HG03175 (cell line): ENCODE data around the gene RDH12.

Source experiments
- ATAC-seq: cut with Tn5 transposase; IDR thresholded peaks from one replicate; pipeline ENCODE4 v1.9.1; 2021; ENCODE audit warnings: mild to moderate bottlenecking, moderate library complexity; ENCODE audit not compliant: unreplicated experiment

RDH12 gene

DNA sequence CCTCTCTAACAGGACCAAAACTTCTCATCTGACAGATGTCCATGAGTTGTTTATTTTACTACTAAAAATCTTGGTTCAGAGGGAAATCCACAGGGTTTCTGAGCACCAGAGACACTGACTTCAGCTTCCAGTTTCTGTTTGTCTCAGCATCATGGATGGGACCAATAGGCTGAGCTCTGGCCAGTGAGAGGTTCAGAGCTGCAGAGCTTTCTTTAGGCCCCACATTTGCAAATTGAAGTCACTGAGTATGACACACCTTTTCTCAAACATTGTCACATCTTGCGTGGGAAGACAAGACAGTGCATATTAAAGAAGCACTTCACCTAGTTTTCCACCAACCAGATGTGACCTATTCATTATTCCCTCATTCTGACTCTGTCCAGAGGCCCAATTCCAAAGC, 45.2 kb downstream of the RDH12 start:
- ATAC-seq: no peak

DNA sequence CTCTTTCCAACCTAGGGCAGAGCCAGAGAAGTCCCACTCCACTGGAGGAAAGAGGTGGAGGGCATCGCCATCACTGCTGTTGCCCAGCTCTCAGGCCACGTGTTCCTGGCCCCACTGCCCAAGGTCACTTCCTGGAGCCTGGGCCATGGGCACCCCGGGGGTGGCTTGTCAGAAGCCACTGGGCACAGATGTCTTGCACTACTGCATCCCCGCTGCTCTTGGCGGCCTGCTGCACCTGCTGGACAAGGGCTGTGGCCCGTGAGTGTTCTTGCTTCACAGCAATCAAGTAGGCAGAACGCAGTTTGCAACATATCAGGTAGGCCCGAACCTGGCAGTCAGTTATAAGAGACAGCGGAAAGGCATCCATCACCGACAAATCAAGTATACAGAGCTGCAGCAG, 46.6 kb downstream of the RDH12 start:
- ATAC-seq: no peak

DNA sequence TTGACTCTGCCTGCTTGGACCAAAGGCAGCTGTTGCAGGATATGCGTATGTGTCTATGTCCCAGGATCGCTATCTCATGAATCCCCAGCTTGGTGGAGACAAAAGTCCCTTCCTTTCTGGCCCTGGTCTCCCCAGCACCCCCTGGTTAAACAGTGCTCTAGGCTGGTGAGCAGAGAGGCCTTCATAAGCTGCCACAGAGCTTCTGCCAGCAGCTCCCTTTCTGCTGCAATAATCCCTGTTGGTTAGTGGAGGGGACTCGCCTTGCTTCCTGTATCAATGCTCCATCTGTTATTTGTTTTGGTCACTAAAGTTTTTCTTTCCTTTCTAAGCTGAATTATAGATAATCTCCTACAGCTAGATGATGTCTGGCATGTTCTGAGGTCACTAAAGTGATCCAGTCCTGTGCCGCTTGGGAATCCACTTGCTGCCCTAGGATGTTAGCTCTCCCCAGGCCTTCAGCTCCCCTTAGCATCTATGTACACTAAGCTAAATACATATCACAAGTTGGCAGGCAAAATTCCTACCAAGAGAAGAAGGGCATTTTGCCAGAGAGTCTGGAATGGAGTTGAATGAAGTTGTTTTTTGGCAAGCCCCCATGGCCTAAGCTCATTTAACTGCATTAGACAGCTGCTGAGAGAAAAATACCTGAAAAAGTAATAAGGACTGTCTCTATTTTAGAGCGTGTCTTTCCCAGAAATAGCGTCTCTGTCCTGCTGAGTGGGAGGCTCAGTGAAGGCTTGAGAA, 47.8 kb downstream of the RDH12 start:
- ATAC-seq: no peak

DNA sequence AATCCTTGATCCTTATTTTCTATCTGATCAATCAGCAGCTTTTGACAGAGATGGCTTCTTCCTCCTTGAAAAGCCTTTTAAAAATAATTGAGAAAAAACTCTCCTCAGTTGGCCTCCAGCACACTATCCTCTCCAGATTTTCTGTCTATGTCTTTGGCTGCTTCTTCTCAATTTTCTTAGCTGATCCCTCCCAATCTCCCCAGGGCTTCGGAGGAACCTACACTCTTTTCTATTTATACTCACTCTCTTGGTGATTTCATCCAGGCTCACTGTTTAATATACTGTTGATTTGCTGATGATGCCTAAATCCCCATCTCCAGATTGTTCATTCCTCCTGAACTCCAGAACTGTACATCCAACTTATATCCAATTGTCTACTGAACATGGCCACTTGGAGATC, 54.8 kb downstream of the RDH12 start:
- ATAC-seq: no peak

DNA sequence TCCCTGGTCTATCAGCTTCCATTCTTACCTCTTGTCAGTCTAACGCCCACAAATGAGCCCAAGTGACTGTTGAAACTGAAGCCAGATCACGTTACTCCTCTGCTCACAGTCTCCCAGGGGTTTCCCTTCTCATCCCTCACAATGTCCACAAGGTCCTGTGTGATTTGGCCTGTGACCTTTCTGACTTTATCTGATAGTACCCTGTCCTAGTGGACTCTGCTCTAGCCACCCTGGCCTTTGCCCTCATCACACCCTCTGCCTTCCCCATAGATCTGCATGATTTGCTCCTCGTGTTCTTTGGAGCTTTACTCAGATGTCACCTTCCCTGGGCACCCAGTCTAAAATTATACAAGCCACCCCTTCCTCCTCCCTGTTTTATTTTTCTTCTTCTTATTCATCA, 55.5 kb downstream of the RDH12 start:
- no peak for ATAC-seq

DNA sequence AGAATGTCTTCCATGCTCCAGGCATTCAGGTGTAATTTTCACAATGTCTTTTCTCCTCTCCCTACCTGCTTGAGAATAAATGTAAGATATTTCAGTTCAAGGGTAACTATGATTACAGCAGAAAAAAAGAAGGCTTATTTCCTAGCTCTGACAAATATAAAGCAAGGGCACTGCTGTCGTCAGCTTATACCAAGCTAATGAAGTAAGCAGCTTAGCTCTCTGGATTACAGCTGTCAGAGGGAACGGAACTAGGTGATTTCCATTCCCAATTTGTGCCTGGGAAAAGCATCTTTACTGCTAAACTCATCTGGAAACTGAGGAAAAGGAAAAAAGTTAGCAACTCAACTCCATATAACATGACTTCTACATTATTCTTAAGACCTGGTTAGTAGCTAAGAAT, 58.2 kb downstream of the RDH12 start:
- ATAC-seq: no peak

DNA sequence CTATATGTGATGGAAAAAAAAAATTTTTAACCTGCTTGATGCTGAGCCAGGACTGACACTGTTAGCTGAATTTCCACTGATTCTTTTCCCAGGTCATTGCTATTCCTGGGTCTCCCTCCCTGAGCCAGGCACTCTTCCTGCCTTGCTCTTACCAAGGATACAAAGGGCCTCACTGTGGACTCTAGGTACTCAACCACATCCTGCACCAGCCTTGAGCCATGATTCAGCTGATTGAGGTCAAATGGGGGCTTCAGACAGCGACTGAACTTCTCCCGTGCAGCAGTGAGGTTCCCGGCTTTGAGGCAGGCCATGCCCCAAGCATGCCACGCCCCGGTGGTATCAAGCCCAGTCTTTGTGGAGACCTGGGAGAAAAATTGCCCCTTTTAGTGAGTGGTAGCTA, 60.4 kb downstream of the RDH12 start:
- no peak for ATAC-seq

DNA sequence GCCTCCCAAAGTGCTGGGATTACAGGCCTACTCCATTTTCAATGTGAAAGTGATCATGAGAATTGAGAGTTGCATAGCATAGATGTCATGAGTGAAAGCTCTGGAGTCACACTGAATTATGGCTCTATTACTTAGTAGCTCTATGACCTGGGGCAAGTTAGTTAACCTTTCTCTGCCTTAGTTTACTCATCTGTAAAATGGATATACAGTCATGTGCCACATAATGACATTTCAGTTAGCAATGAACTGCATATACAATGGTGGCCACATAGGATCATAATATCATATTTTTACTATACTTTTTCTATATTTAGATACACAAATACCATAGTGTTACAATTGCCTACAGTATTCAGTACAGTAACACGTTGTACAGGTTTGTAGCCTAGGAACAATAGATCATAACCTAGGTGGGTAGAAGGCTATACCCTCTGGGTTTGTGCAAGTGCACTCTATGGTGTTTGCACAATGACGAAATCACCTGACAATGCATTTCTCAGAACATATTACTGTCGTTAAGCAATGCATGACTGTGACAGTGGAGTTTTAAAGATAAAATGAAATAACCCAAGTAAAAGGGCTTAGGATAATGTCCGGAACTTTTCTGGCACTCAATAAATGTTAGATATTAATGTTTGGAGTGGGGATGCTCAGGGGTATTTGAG, 61.6 kb downstream of the RDH12 start:
- no peak for ATAC-seq

DNA sequence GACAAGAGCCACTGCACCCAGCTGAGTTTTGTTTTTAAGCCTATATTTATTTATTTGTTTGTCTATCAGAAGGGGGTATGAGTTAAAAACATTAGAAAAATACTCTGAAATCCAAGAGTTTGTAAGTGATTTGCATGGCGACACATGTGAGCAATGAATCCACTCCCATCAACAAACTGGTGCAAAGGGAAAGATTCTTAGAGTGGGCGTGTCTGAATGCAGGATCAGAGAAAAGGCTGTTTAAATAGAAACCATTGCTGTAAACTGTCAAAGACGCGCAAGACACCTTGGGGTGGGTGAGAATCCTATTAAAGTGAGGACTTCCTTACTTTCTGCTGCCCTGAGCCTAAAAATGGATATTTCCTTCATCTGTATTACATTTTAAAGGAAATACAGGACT, 62.8 kb downstream of the RDH12 start:
- no peak for ATAC-seq

DNA sequence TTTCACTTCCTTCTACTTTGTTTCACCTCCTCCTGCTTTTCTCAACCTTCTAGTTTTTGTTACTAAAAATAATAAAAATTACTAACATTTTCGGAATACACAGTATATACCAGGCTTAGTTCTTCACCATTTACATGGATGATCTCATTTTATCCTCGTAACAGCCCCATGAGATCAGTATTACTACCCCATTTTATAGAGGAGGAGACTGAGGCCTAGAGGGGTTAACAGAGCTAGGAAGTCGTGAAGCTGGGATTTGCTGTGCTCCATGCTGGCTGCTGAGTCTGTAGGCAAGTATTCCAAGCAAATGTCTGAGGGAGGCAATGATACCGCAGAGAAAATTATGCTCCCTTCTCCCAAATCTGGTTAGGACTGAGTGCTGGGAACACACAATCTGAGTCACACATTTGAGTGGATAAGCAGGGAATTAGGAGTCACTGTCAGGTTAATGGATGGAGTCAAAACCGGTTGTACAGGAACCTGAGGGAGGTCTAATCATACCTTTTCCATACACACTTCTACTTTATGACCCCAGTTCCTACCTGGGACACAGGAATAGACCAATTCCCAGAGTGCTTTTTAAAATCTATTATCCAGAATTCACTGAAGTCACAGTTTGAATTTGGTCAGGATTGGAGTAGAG, 63.6 kb downstream of the RDH12 start:
- no peak for ATAC-seq

DNA sequence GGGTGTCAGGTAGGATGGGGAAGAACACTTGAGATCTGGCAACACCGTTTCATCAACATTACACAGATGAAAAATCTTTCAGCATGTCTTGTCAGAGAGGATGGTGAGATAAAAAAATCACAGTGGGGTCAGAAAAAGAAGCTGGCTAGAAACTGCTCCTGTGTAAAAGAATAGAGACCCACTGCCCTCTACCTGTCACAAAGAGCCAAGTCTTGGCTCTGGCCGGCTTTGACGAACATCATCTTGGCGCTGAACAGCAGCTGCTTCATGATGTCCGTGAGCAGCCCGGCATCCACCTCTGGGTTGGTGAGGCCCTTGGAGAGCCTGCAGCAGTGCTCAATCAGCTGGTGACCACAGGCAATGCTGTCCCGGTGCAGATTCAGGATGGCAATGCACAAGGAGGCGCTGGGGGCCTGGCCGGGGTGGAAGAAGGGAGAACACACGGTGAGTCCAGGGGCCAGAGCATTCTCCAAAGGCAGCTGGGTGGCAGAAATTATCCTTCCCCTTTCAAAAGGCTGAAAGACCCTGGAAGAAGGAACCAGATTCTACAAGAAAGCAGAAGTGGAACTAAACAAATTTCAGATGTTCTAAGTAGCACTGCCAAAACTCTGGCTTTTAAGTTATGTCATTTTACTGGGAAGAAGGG, 64.5 kb downstream of the RDH12 start:
- no peak for ATAC-seq

DNA sequence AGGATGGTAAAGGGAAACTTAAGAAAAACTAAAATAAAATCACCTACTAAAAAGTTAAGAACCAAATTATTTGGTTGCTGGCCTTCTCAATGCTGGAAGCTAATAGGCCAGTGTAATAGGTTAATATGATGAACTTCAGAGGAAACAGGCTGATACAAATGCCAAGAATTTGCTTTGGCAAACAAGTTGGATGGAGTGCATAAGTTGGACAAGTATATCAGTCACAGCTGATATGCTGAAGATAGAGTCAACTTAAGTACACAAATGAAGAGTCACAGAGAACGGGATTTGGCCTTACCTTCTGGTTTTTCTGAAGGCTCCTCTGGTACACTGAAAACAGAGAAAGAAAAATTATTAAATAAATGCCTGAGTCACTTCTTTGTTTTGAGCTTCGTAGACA, 66.5 kb downstream of the RDH12 start:
- no peak for ATAC-seq

DNA sequence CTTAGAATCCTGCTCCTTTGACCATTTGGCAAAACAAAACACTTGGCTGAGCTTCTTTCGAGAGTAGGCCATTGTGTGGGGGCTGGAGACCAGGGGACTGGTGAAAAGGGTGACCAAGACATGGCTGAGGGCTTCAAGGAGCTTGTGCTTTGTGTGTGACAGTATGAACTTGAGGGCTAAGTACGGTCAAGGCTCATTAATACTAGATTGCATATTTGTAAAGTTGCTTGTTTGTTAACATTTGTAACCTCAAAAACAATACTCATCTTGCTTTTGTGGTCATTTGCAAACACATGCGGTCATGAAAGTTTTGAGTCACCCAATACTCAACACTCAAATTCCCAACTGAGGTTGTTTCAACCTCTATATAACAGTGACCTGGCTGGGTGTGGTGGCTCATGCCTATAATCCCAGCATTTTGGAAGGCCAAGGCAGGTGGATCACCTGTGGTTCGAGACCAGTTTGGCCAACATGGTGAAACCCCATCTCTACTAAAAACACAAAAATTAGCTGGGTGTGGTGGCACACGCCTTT, 72.2 kb downstream of the RDH12 start:
- ATAC-seq: no peak

DNA sequence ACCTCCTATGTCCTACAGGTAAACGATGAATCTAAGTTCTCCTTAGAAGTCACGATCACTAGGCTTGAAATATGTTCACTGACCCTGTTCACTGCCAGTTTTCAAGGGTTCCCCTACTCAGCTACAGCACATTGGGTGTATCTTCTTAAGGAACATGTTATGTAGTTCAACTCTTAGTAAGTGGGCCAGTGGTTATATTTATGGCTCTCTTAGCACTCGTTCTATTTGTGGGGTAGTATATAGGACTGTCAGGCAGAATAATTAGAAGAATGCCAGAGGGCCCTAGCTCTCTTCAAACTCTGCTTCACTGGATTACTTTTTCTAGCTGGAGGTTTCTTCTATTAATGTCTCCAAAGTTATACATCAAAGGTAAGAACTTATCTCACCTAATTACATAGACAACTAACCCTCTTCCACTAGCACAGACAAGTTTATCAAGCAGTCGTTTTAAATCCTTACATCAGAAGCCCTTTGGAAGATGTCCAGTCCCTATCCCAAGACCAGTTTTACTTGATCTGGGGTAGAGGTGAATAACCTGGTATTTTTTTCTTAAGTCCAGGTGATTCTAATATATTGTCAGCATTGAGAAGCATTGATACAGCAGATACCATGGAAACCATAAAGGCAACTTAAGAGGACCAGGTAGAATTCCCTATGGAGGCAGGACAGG, 75.1 kb downstream of the RDH12 start:
- ATAC-seq: no peak

DNA sequence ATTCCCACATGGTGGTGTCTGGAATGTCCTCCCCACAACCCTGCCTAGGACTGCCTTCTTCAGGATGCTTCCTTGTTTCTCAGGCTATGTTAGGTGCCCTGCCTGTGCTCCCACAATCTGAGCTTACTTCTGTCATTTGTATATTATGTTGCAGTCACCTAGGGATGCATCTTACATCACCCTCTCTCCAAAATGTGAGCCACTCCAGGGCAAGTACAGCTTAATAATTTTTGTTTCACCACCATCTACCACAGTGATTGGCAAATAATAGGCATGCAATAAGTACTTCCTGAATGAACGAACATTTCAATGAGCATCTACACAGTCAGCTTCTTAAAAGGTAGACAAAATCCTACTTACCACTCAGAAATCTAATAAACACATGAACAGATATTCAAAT, 77.1 kb downstream of the RDH12 start:
- ATAC-seq: no peak

DNA sequence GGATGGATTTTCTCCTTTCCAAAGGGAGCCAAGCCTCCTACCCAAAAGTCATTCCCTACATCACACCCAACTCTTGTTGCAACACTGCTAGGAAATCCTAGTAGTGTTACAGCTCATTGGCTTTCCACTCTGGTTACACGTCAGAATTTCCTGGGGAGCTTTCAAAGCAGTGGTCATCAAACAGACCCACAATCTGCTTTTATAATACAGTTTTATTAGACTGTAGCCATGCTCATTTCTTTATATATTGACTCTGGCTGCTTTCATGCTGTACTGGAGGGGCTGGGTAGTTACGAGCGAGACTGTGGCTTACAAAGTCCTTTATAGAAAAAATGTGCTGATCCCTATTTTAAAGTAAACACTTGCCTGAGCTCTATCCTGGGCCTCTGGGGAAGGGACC, 80.4 kb downstream of the RDH12 start:
- no peak for ATAC-seq
